HG02840 (cell line): Measurements from ENCODE around the gene OR51E1.
A peak's percentile ranks its signal among the peaks of the same experiment; 100 is the strongest.

Experiments used
- ATAC-seq: cut with Tn5 transposase; IDR thresholded peaks from one replicate; pipeline ENCODE4 v1.9.1; 2021; ENCODE audit warnings: mild to moderate bottlenecking, moderate library complexity, moderate number of reproducible peaks; ENCODE audit not compliant: unreplicated experiment, low FRiP score

Gene OR51E1

GRCh38 chr11:4647766-4648165 is 4.0 kb downstream of the OR51E1 start:
- ATAC-seq, result no peak

DNA sequence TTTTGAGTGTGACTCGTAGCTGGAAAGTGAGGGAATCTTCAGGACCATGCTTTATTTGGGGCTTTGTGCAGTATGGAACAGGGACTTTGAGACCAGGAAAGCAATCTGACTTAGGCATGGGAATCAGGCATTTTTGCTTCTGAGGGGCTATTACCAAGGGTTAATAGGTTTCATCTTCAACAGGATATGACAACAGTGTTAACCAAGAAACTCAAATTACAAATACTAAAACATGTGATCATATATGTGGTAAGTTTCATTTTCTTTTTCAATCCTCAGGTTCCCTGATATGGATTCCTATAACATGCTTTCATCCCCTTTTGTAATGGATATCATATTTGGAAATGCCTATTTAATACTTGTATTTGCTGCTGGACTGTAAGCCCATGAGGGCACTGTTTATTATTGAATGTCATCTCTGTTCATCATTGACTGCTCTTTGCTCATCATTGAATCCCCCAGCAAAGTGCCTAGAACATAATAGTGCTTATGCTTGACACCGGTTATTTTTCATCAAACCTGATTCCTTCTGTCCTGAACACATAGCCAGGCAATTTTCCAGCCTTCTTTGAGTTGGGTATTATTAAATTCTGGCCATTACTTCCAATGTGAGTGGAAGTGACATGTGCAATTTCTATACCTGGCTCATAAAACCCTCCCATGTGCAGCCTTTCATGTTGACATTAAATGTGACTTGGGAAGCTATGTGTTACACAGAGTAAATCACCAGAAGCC is 11.0 kb downstream of the OR51E1 start:
- no peak for ATAC-seq

DNA sequence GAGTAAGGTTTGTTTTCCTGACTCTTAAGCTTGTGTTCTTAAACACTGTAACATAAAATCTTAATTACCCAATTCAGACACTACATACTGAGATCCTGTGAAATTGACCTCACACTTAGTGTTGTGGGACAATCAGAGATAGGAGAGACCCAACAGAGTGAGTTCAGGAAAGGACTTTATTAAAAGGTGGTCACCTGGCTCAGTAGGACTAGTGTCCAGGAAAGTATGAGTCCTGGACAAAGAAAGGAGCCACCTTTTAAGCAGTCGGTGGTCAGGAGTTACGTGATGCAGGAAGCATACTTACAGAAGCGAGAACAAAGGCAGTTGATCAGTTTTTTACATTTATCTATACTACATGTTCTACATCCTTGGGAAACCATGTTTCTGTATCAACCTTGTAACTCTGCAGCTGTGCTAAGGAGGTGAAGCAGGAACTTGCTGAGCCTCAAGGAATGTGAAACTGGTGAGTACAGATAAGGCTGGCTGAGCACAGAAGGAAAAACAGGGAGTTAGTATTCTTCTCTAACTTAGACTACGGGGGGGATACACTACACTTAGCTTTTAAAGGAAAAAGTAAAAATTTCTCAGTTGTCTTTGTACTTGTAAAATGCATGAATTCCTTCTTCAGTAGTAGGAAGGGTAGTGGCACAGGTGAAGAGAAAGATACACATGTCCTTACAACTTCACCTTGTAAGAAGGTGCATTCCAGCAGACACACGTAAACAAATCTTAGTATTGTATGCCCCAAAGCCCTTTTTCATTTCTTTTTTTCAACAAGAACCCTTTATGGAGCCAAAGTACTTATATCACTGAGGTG is 15.1 kb downstream of the OR51E1 start:
- ATAC-seq, result no peak

DNA sequence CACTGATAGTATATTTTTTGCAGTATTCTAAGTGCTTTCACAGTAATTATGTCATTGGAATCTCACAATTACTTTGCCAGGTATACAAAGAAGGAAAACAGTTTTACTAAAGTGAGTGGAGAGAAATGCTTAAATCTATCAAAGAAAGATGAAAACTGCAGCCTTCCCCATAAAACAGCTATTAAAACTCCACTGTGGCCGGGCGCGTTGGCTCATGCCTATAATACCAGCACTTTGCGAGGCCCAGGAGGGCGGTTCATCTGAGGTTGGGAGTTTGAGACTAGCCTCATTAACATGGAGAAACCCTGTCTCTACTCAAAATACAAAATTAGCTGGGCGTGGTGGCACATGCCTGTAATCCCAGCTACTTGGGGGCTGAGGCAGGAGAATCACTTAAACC is 19.1 kb downstream of the OR51E1 start:
- ATAC-seq, result no peak

GRCh38 chr11:4664183-4664582 is 20.4 kb downstream of the OR51E1 start:
- ATAC-seq, result no peak

- no peak for ATAC-seq
Measured at GRCh38 chr11:4664786-4665185, 21.0 kb downstream of the OR51E1 start.

DNA sequence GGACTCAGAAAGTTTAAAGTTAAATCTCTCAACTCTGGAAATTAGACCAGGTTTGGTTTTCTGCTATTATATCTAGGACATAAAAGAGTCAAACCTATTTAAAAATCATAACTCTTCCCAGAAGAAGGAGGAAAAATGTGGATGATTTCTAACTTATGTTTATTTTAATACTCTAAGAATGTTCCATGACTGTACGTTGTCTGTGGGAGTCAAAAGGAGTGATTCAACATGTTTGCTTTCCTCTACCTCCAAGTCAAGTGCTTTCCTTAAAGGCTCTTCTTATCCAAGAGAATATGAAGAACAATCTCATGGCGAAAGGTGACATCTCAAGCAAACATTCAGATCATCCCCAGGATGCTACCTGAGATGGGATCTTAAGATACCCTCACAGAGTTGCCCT is 21.6 kb downstream of the OR51E1 start:
- no peak for ATAC-seq

GRCh38 chr11:4671741-4672140 is 28.0 kb downstream of the OR51E1 start:
- ATAC-seq, result no peak

GRCh38 chr11:4672470-4672869 is 28.7 kb downstream of the OR51E1 start:
- ATAC-seq, result no peak

- ATAC-seq, result no peak
Measured at GRCh38 chr11:4673781-4674180, 30.0 kb downstream of the OR51E1 start.

- ATAC-seq, result no peak
Measured at GRCh38 chr11:4677948-4678347, 34.2 kb downstream of the OR51E1 start.

GRCh38 chr11:4680341-4680740 is 36.6 kb downstream of the OR51E1 start:
- no peak for ATAC-seq

GRCh38 chr11:4682623-4683419 is 39.0 kb downstream of the OR51E1 start:
- no peak for ATAC-seq

GRCh38 chr11:4684631-4685285 is 41.0 kb downstream of the OR51E1 start:
- ATAC-seq, result no peak

GRCh38 chr11:4695442-4695841 is 51.7 kb downstream of the OR51E1 start:
- no peak for ATAC-seq

GRCh38 chr11:4697585-4697984 is 53.8 kb downstream of the OR51E1 start, which contains the start of gene OR51E2:
OR51E2 (minus strand) TSS chr11:4697853; CDS start chr11:4682711, 15,142 bp downstream.
- no peak for ATAC-seq

DNA sequence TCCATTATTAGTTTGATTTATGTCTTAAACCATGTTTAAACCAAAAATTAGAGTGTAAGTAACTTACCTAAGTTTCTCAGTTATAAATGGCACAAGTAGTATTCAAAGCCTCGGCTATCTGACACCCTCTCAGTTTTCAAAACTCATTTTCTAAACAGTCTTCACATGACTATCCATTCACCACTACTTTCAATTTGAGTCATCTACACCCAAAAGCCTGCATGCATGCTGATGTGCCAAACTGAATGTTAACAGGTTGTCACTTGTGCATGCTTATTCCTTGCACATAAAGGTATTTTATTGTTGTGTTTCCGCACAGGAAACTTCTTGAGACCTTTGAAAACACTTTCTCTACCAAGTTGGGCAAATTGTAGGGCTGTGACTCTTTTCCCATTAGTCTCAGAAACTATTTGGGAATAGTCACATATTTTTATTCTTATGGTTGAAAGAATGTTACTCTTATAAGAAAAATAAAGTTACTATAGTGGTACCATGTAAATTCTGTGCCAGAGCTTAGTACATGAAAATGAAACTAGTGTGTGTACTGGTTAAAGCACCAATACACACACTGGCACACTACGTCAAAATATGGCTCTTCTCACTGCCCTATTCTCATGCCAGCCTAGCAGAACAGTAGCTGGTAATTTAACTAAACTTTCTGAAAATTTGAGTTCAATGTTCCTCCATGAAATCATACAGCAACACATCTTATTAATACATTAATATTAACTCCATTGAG is 56.1 kb downstream of the OR51E1 start:
- ATAC-seq, result peak; percentile 59

GRCh38 chr11:4700436-4700820 is 56.6 kb downstream of the OR51E1 start:
- no peak for ATAC-seq

- no peak for ATAC-seq
Measured at GRCh38 chr11:4704054-4704789, 60.4 kb downstream of the OR51E1 start, which contains the start of gene MMP26. MMP26 (plus strand) TSS chr11:4704784.
